HL-60 (cell line): ENCODE data around the gene BBS9.
"Not testable (repeated sequence)": the region's sequence is repeated elsewhere in the genome, so short reads cannot be mapped to it uniquely, and the experiment has no call there.

Experiments
- DNase-seq, 2 experiments: peaks; one replicate each; pipeline ENCODE4 v3.0.0-alpha.2; 2010 to 2020; ENCODE audit warnings: low read depth in 1 of 2, low spot score in 1 of 2
- H3K27ac ChIP-seq: fragments of 250-450 bp; sonication (Bioruptor Pico); replicated peaks from 2 replicates; pipeline ENCODE4 v1.5.1; 2020; ENCODE audit warnings: mild to moderate bottlenecking, moderate library complexity
- H3K27me3 ChIP-seq: fragments of 250-450 bp; sonication (Bioruptor Pico); 2 replicates; pipeline ENCODE4 v1.5.1; 2021; ENCODE audit warnings: mild to moderate bottlenecking, moderate library complexity; ENCODE audit not compliant: insufficient read depth, poor library complexity, severe bottlenecking
- H3K4me3 ChIP-seq: replicated peaks from 2 replicates; pipeline ENCODE4 v1.5.1; 2011; ENCODE audit warnings: mild to moderate bottlenecking, control low read depth, low read length; ENCODE audit not compliant: insufficient read depth
- CTCF ChIP-seq: IDR thresholded peaks from one replicate; pipeline ENCODE4 v1.5.1; 2011; ENCODE audit warnings: low read length, control low read depth, inconsistent platforms; ENCODE audit not compliant: insufficient read depth
- GABPA ChIP-seq: IDR thresholded peaks from 2 replicates; pipeline ENCODE4 v1.6.1; 2012; ENCODE audit warnings: low read depth
- POLR2AphosphoS5 ChIP-seq: IDR thresholded peaks from 2 replicates; pipeline ENCODE4 v1.6.1; 2012; ENCODE audit warnings: low read depth
- REST ChIP-seq: IDR thresholded peaks from 2 replicates; pipeline ENCODE4 v1.6.1; 2012; ENCODE audit warnings: low read depth; ENCODE audit not compliant: insufficient replicate concordance
- SPI1 ChIP-seq: IDR thresholded peaks from 2 replicates; pipeline ENCODE4 v1.6.1; 2012; ENCODE audit warnings: low read depth, mild to moderate bottlenecking, borderline replicate concordance

The BBS9 gene

GRCh38 chr7:33471636-33472242 is 342.4 kb downstream of the BBS9 start:
- Histone ChIP-seq H3K27me3 (no peaks in the 10 kb centered on the region), H3K27ac (no peak overlapping the region), H3K4me3 (no peak overlapping the region)
- TF ChIP-seq CTCF (no peak), SPI1 (no peak), GABPA (no peak), REST (no peak), POLR2AphosphoS5 (no peak)
- DNase-seq = no peak

GRCh38 chr7:33472348-33473025 is 343.1 kb downstream of the BBS9 start:
- Histone ChIP-seq H3K4me3 (no peak overlapping the region), H3K27ac (no peak overlapping the region), H3K27me3 (no peaks in the 10 kb centered on the region)
- DNase-seq = no peak
- no peak for TF ChIP-seq SPI1
- TF ChIP-seq REST = no peak
- TF ChIP-seq CTCF = no peak
- no peak for TF ChIP-seq POLR2AphosphoS5
- no peak for TF ChIP-seq GABPA

- H3K27me3 ChIP-seq = no peaks in the 10 kb centered on the region
- H3K4me3 ChIP-seq = no peak overlapping the region
- no peak for TF ChIP-seq CTCF
- no peak for TF ChIP-seq REST
- no peak for TF ChIP-seq GABPA
- no peak for TF ChIP-seq SPI1
- TF ChIP-seq POLR2AphosphoS5 = no peak
- H3K27ac ChIP-seq = no peak overlapping the region
- DNase-seq = no peak
These were observed 348.5 kb downstream of the BBS9 start for GRCh38 chr7:33477719-33478480.

DNA sequence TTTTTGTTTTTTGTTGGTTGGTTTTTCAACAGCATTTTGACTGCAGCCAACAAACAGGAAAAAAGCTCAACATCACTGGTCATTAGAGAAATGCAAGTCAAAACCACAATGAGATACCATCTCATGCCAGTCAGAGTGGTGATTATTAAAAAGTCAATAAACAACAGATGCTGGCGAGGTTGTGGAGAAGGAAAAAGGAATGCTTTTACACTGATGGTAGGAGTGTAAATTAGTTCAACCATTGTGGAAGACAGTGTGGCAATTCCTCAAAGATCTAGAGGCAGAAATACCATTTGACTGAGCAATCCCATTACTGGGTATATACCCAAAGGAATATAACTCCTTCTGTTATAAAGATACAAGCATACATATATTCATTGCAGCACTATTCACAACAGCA is 355.1 kb downstream of the BBS9 start:
- H3K27ac ChIP-seq, DNase-seq, H3K4me3 ChIP-seq, H3K27me3 ChIP-seq: not testable (repeated sequence)
